K562 (cell line): Measurements from ENCODE around the gene CAPN2. TPM values are rescaled to one million over a fixed set of nuclear protein-coding genes. Genes with fewer than 3 reads are reported as not detected.

ENCODE experiments used
- ARNT ChIP-seq, 2 experiments: fragments of 450-650 bp; IDR thresholded peaks; 2 replicates each; pipeline ENCODE4 v1.6.1; 2016; ENCODE audit warnings: mild to moderate bottlenecking in 1 of 2
- CBX5 ChIP-seq: IDR thresholded peaks from 2 replicates; pipeline ENCODE4 v1.6.1; 2014; ENCODE audit warnings: low read depth, borderline replicate concordance
- CREB3 ChIP-seq: fragments of 450-650 bp; conservative IDR thresholded peaks from 2 replicates; pipeline ENCODE4 v1.6.1; 2016; ENCODE audit warnings: missing genetic modification characterization, low read depth, mild to moderate bottlenecking, missing compliant biosample characterization, moderate library complexity
- CREB5 ChIP-seq: fragments of 250-450 bp; sonication (Bioruptor Pico); IDR thresholded peaks from 2 replicates; pipeline ENCODE4 v1.5.0; 2020; ENCODE audit warnings: mild to moderate bottlenecking
- FUS ChIP-seq: fragments of 200-400 bp; formaldehyde crosslinking; optimal IDR thresholded peaks from 2 replicates; pipeline ENCODE3; 2017; ENCODE audit warnings: low read depth, low read length
- GABPA ChIP-seq: fragments of 200-800 bp; sonication (Bioruptor generic); conservative IDR thresholded peaks from 2 replicates; pipeline ENCODE4 v1.6.1; 2016; ENCODE audit warnings: low read depth, missing genetic modification characterization, missing compliant biosample characterization
- GATAD2A ChIP-seq: fragments of 450-650 bp; IDR thresholded peaks from 2 replicates; pipeline ENCODE4 v1.6.1; 2017
- HNRNPL ChIP-seq: fragments of 200-400 bp; formaldehyde crosslinking; IDR thresholded peaks from 2 replicates; pipeline ENCODE4 v1.6.1; 2017; ENCODE audit warnings: low read depth, mild to moderate bottlenecking, low read length
- KLF6 ChIP-seq: fragments of 250-450 bp; sonication (Bioruptor Pico); IDR thresholded peaks from 2 replicates; pipeline ENCODE4 v1.4.0; 2020; ENCODE audit warnings: mild to moderate bottlenecking, moderate library complexity, borderline replicate concordance
- NFYB ChIP-seq: IDR thresholded peaks from 2 replicates; pipeline ENCODE4 v1.6.1; 2011; ENCODE audit warnings: mild to moderate bottlenecking, moderate library complexity; ENCODE audit not compliant: insufficient read length; ENCODE audit errors: extremely low read depth
- RBM25 ChIP-seq: fragments of 200-400 bp; formaldehyde crosslinking; IDR thresholded peaks from 2 replicates; pipeline ENCODE4 v1.6.1; 2018; ENCODE audit warnings: low read length, low read depth, moderate library complexity; ENCODE audit not compliant: severe bottlenecking
- TARDBP ChIP-seq: fragments of 450-650 bp; IDR thresholded peaks from 2 replicates; pipeline ENCODE4 v1.6.1; 2016
- THRAP3 ChIP-seq: fragments of 450-650 bp; IDR thresholded peaks from 2 replicates; pipeline ENCODE4 v1.6.1; 2016; ENCODE audit warnings: mild to moderate bottlenecking, inconsistent platforms, borderline replicate concordance
- ZBTB11 ChIP-seq, 3 experiments: fragments of 200-800 bp in 1 of 3; fragments of 250-450 bp in 1 of 3; fragments of 450-650 bp in 1 of 3; sonication (Bioruptor Pico) in 1 of 3; sonication (Bioruptor generic) in 1 of 3; formaldehyde crosslinking in 1 of 3; IDR thresholded peaks; 2 replicates each; pipeline versions ENCODE4 v1.6.1 to v1.8.0; 2016 to 2022; ENCODE audit warnings: mild to moderate bottlenecking in 2 of 3, missing genetic modification characterization in 2 of 3, missing compliant biosample characterization in 1 of 3, moderate library complexity in 1 of 3
- ZC3H11A ChIP-seq: IDR thresholded peaks from 2 replicates; pipeline ENCODE4 v1.6.1; 2012; ENCODE audit warnings: low read depth, low read length, improper control_type of control experiment
- ZNF184 ChIP-seq: sonication (generic); formaldehyde crosslinking; IDR thresholded peaks from 2 replicates; pipeline ENCODE4 v1.5.0; 2020; ENCODE audit warnings: missing genetic modification reagents
- ZNF217 ChIP-seq: sonication (generic); formaldehyde crosslinking; IDR thresholded peaks from 2 replicates; pipeline ENCODE4 v1.8.0; 2022; ENCODE audit warnings: mild to moderate bottlenecking, missing genetic modification reagents
- ZNF324 ChIP-seq: fragments of 250-450 bp; sonication (Bioruptor Pico); IDR thresholded peaks from 2 replicates; pipeline ENCODE4 v1.4.0; 2020; ENCODE audit warnings: mild to moderate bottlenecking
- ZNF354B ChIP-seq: fragments of 250-450 bp; sonication (Bioruptor Pico); IDR thresholded peaks from 2 replicates; pipeline ENCODE4 v1.4.0; 2020
- ZNF584 ChIP-seq: fragments of 200-800 bp; sonication (Bioruptor generic); IDR thresholded peaks from 2 replicates; pipeline ENCODE4 v1.6.1; 2016; ENCODE audit warnings: low read depth, mild to moderate bottlenecking, missing genetic modification characterization, missing compliant biosample characterization
- ZNF740 ChIP-seq, 3 experiments: fragments of 200-800 bp in 1 of 3; sonication (Bioruptor generic) in 1 of 3; sonication (generic) in 1 of 3; formaldehyde crosslinking in 1 of 3; IDR thresholded peaks; 2 replicates each; pipeline versions ENCODE4 v1.6.1 to v1.8.0; 2016 to 2022; ENCODE audit warnings: mild to moderate bottlenecking in 2 of 3, missing compliant biosample characterization in 2 of 3, missing genetic modification characterization in 2 of 3, missing genetic modification reagents in 1 of 3
- polyA plus RNA-seq, 8 experiments: library from polyadenylated mRNA; depleted of rRNA in 4 of 8; stranded (reverse) in 5 of 8; unstranded in 3 of 8; fragments of >200 nt; fragmentation: Nextera tagmentation in 2 of 8; fragmentation: Illumina TruSeq in 1 of 8; extraction: Ambion mirVana in 2 of 8; extraction: Trizol in 1 of 8; gene quantifications; 2 replicates each; pipeline versions ENCODE4 v1.2.1 to v1.2.3, GENCODE V29; 2011 to 2014; ENCODE audit warnings: inconsistent platforms in 1 of 8, missing spikeins in 1 of 8
- total RNA-seq, 7 experiments: library from RNA; depleted of rRNA in 6 of 7; stranded (reverse); fragments of >200 nt in 6 of 7; fragmentation: Illumina TruSeq in 2 of 7; extraction: Trizol in 2 of 7; gene quantifications; 2 replicates each; pipeline versions ENCODE4 v1.2.1 to v1.2.3, GENCODE V29; 2011 to 2021; ENCODE audit warnings: low replicate concordance in 1 of 7

Gene CAPN2
- total and polyA plus RNA-seq, 9 of the 15 experiments (the other 6 are each of a cell fraction or from before 2014, with no cell fraction given), result 24.6 to 157 (median 101) TPM

- TF ChIP-seq ZNF740 (CRISPR knock-in tag; IDR thresholded peaks at IDR 0.05) (peak; percentile 53; the same call in 1 of the 2 replicates), ZNF740 (tag; IDR thresholded peaks at IDR 0.05) (no peak), RBM25 (no peak), HNRNPL (peak; percentile 44; the same call in 1 of the 2 replicates), CREB3 (tag) (no peak), CREB5 (CRISPR knock-in tag) (no peak), TARDBP (peak; percentile 82; the same call in 1 of the 2 replicates), CBX5 (no peak), FUS (no peak), THRAP3 (no peak), ZBTB11 (CRISPR knock-in tag; IDR thresholded peaks at IDR 0.05) (peak in 1 of 3 experiments; percentile 4; a peak in 1 of 6 replicates), KLF6 (CRISPR knock-in tag) (no peak), ZNF584 (CRISPR knock-in tag) (no peak), NFYB (no peak), ZNF184 (CRISPR knock-in tag) (no peak), ZNF324 (no peak), ZNF354B (CRISPR knock-in tag) (no peak), GATAD2A (no peak), GABPA (tag) (0 out of 2 replicates have a peak, but pooled peaks have one; percentile 26), ZNF217 (no peak), ARNT (IDR thresholded peaks at IDR 0.05) (0 out of 4 replicates have a peak, but pooled peaks of 1 of the 2 experiments have one; percentile 9), ZC3H11A (no peak)
Measured at GRCh38 chr1:223712194-223712849, at the start of gene CAPN2 (continued).
